SK-N-SH treated with all-trans-retinoic acid at 6 μM for 48 hours (cell line): Measurements from ENCODE around the gene C5orf22.

Source experiments
- ATAC-seq: fragments of 200-7000 bp; cut with Tn5 transposase; 3 replicates; pipeline ENCODE4 v1.9.1; 2020; ENCODE audit warnings: mild to moderate bottlenecking, moderate library complexity
- ARNTL ChIP-seq: fragments of 450-650 bp; formaldehyde crosslinking; IDR thresholded peaks from 2 replicates; pipeline ENCODE4 v1.5.0; 2020; ENCODE audit warnings: low read depth, mild to moderate bottlenecking, moderate library complexity, borderline replicate concordance
- CSDC2 ChIP-seq: fragments of 250-450 bp; sonication (Bioruptor Pico); IDR thresholded peaks from 2 replicates; pipeline ENCODE4 v1.5.0; 2020; ENCODE audit warnings: mild to moderate bottlenecking, moderate library complexity
- ESRRG ChIP-seq: fragments of 250-450 bp; sonication (Bioruptor Pico); IDR thresholded peaks from 2 replicates; pipeline ENCODE4 v1.6.1; 2021; ENCODE audit warnings: mild to moderate bottlenecking
- GLIS3 ChIP-seq: fragments of 250-450 bp; sonication (Bioruptor Pico); IDR thresholded peaks from 2 replicates; pipeline ENCODE4 v1.5.0; 2020; ENCODE audit warnings: mild to moderate bottlenecking, moderate library complexity
- ISL1 ChIP-seq: fragments of 250-450 bp; sonication (Bioruptor Pico); IDR thresholded peaks from 2 replicates; pipeline ENCODE4 v2.1.2; 2022; ENCODE audit warnings: mild to moderate bottlenecking, moderate library complexity
- OSR1 ChIP-seq: fragments of 250-450 bp; sonication (Bioruptor Pico); IDR thresholded peaks from 2 replicates; pipeline ENCODE4 v1.8.0; 2022; ENCODE audit warnings: moderate library complexity, mild to moderate bottlenecking, inconsistent platforms
- PPARA ChIP-seq: fragments of 250-450 bp; sonication (Bioruptor Pico); IDR thresholded peaks from 2 replicates; pipeline ENCODE4 v1.5.0; 2020; ENCODE audit warnings: mild to moderate bottlenecking, borderline replicate concordance
- RARB ChIP-seq: fragments of 250-450 bp; sonication (Bioruptor Pico); IDR thresholded peaks from 2 replicates; pipeline ENCODE4 v1.8.0; 2021; ENCODE audit warnings: mild to moderate bottlenecking, moderate library complexity
- SNAI2 ChIP-seq: fragments of 250-450 bp; sonication (Bioruptor Pico); IDR thresholded peaks from 2 replicates; pipeline ENCODE4 v1.5.0; 2020; ENCODE audit warnings: mild to moderate bottlenecking, moderate library complexity
- TCF4 ChIP-seq: fragments of 250-450 bp; sonication (Bioruptor Pico); IDR thresholded peaks from 2 replicates; pipeline ENCODE4 v1.8.0; 2021; ENCODE audit warnings: mild to moderate bottlenecking, moderate library complexity, borderline replicate concordance
- TOX ChIP-seq: fragments of 250-450 bp; sonication (Bioruptor Pico); IDR thresholded peaks from 2 replicates; pipeline ENCODE4 v1.8.0; 2021; ENCODE audit warnings: mild to moderate bottlenecking, moderate library complexity, borderline replicate concordance
- ZC3H10 ChIP-seq: fragments of 250-450 bp; sonication (Bioruptor Pico); IDR thresholded peaks from 2 replicates; pipeline ENCODE4 v1.5.1; 2021; ENCODE audit warnings: mild to moderate bottlenecking, moderate library complexity
- ZFP3 ChIP-seq: fragments of 250-450 bp; sonication (Bioruptor Pico); IDR thresholded peaks from 2 replicates; pipeline ENCODE4 v1.5.0; 2020; ENCODE audit warnings: mild to moderate bottlenecking, moderate library complexity
- ZFP30 ChIP-seq: fragments of 450-650 bp; formaldehyde crosslinking; IDR thresholded peaks from 2 replicates; pipeline ENCODE4 v1.5.0; 2022; ENCODE audit warnings: mild to moderate bottlenecking, moderate library complexity
- ZNF565 ChIP-seq: fragments of 450-650 bp; formaldehyde crosslinking; conservative IDR thresholded peaks from 2 replicates; pipeline ENCODE4 v1.5.0; 2020; ENCODE audit warnings: low read depth, mild to moderate bottlenecking, moderate library complexity
- ZNF70 ChIP-seq: fragments of 450-650 bp; formaldehyde crosslinking; IDR thresholded peaks from 2 replicates; pipeline ENCODE4 v1.5.0; 2020; ENCODE audit warnings: mild to moderate bottlenecking, moderate library complexity
- ZNF8 ChIP-seq: fragments of 450-650 bp; formaldehyde crosslinking; IDR thresholded peaks from 2 replicates; pipeline ENCODE4 v1.5.0; 2020; ENCODE audit warnings: mild to moderate bottlenecking, moderate library complexity
- TF ChIP-seq, protein P1 (sequence below): fragments of 250-450 bp; sonication (Bioruptor Pico); IDR thresholded peaks from 2 replicates; pipeline ENCODE4 v1.5.0; 2020; ENCODE audit warnings: mild to moderate bottlenecking, moderate library complexity
- TF ChIP-seq, protein P2 (sequence below): fragments of 250-450 bp; sonication (Bioruptor Pico); IDR thresholded peaks from 2 replicates; pipeline ENCODE4 v1.8.0; 2021; ENCODE audit warnings: low read depth, mild to moderate bottlenecking, moderate library complexity, borderline replicate concordance
- TF ChIP-seq, protein P3 (sequence below): fragments of 250-450 bp; sonication (Bioruptor Pico); IDR thresholded peaks from 2 replicates; pipeline ENCODE4 v1.5.1; 2020; ENCODE audit warnings: low read depth, mild to moderate bottlenecking, moderate library complexity
- TF ChIP-seq, protein P4 (sequence below): fragments of 250-450 bp; sonication (Bioruptor Pico); IDR thresholded peaks from 2 replicates; pipeline ENCODE4 v1.8.0; 2020; ENCODE audit warnings: mild to moderate bottlenecking, moderate library complexity, borderline replicate concordance
- TF ChIP-seq, protein P5 (sequence below): fragments of 250-450 bp; sonication (Bioruptor Pico); IDR thresholded peaks from 2 replicates; pipeline ENCODE4 v1.5.1; 2021; ENCODE audit warnings: mild to moderate bottlenecking, moderate library complexity

Gene C5orf22

DNA sequence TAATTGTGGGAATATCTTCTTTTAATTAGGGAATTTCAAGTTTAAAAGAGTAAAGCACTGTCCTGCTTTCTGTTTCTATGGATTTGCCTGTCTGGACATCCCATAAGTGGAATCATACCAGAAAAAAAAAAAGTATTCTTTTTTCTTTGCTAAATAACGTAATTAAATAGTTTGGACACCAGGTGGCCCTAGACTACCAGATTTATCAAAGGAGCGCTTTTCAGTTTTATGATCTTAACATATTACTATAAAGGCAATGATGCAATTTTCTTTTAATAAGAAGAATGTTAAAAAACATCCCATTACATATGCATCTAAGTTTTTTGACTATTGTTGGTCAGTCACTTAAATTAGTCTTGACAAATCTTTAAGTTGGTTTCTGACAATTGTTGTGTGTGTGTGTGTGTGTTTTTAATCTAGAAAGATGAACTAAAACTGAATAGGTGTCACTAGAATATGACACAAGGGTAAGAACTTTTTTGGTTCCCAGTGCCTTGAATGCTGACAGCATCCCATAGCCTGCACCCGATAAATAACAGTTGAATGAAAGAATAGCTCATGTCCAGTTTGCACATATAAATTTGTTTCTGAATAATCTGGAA, 49.5 kb downstream of the C5orf22 start (continued):
- TF ChIP-seq, protein P1, sequence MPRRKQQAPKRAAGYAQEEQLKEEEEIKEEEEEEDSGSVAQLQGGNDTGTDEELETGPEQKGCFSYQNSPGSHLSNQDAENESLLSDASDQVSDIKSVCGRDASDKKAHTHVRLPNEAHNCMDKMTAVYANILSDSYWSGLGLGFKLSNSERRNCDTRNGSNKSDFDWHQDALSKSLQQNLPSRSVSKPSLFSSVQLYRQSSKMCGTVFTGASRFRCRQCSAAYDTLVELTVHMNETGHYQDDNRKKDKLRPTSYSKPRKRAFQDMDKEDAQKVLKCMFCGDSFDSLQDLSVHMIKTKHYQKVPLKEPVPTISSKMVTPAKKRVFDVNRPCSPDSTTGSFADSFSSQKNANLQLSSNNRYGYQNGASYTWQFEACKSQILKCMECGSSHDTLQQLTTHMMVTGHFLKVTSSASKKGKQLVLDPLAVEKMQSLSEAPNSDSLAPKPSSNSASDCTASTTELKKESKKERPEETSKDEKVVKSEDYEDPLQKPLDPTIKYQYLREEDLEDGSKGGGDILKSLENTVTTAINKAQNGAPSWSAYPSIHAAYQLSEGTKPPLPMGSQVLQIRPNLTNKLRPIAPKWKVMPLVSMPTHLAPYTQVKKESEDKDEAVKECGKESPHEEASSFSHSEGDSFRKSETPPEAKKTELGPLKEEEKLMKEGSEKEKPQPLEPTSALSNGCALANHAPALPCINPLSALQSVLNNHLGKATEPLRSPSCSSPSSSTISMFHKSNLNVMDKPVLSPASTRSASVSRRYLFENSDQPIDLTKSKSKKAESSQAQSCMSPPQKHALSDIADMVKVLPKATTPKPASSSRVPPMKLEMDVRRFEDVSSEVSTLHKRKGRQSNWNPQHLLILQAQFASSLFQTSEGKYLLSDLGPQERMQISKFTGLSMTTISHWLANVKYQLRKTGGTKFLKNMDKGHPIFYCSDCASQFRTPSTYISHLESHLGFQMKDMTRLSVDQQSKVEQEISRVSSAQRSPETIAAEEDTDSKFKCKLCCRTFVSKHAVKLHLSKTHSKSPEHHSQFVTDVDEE (CRISPR knock-in tag) = no peak

DNA sequence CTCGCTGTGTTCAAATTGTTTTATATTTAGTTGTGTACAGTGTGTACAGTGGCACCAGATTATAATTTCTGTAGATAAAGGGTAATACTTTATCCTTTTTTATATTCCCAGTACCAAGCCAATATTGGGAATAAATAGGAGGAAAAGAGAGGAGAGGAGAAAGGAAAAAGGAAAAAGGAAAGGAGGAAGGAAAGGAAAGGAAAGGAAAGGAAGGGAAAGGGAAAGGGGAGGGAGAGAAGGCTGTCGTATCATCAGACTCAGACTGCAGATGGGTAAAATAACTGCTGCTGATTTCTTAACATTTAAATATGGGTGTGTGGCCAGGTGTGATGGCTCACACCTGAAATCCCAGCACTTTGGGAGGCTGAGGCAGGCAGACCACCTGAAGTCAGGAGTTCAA, 51.0 kb downstream of the C5orf22 start:
- TF ChIP-seq, protein P1 (CRISPR knock-in tag) = no peak
- TF ChIP-seq ZFP3 (CRISPR knock-in tag) = no peak
- TF ChIP-seq RARB (CRISPR knock-in tag) = no peak
- TF ChIP-seq ZNF70 (CRISPR knock-in tag) = no peak
- no peak for TF ChIP-seq ZNF8 (CRISPR knock-in tag)
- no peak for TF ChIP-seq ZFP30 (CRISPR knock-in tag)
- no peak for TF ChIP-seq ESRRG
- TF ChIP-seq, protein P2, sequence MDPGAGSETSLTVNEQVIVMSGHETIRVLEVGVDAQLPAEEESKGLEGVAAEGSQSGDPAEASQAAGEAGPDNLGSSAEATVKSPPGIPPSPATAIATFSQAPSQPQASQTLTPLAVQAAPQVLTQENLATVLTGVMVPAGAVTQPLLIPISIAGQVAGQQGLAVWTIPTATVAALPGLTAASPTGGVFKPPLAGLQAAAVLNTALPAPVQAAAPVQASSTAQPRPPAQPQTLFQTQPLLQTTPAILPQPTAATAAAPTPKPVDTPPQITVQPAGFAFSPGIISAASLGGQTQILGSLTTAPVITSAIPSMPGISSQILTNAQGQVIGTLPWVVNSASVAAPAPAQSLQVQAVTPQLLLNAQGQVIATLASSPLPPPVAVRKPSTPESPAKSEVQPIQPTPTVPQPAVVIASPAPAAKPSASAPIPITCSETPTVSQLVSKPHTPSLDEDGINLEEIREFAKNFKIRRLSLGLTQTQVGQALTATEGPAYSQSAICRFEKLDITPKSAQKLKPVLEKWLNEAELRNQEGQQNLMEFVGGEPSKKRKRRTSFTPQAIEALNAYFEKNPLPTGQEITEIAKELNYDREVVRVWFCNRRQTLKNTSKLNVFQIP (CRISPR knock-in tag) = no peak
- no peak for TF ChIP-seq PPARA (CRISPR knock-in tag)
- TF ChIP-seq, protein P3, sequence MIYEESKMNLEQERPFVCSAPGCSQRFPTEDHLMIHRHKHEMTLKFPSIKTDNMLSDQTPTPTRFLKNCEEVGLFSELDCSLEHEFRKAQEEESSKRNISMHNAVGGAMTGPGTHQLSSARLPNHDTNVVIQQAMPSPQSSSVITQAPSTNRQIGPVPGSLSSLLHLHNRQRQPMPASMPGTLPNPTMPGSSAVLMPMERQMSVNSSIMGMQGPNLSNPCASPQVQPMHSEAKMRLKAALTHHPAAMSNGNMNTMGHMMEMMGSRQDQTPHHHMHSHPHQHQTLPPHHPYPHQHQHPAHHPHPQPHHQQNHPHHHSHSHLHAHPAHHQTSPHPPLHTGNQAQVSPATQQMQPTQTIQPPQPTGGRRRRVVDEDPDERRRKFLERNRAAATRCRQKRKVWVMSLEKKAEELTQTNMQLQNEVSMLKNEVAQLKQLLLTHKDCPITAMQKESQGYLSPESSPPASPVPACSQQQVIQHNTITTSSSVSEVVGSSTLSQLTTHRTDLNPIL = no peak
- TF ChIP-seq TOX = no peak
- TF ChIP-seq ARNTL = no peak
- TF ChIP-seq, protein P4, sequence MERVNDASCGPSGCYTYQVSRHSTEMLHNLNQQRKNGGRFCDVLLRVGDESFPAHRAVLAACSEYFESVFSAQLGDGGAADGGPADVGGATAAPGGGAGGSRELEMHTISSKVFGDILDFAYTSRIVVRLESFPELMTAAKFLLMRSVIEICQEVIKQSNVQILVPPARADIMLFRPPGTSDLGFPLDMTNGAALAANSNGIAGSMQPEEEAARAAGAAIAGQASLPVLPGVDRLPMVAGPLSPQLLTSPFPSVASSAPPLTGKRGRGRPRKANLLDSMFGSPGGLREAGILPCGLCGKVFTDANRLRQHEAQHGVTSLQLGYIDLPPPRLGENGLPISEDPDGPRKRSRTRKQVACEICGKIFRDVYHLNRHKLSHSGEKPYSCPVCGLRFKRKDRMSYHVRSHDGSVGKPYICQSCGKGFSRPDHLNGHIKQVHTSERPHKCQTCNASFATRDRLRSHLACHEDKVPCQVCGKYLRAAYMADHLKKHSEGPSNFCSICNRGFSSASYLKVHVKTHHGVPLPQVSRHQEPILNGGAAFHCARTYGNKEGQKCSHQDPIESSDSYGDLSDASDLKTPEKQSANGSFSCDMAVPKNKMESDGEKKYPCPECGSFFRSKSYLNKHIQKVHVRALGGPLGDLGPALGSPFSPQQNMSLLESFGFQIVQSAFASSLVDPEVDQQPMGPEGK (CRISPR knock-in tag) = no peak
- TF ChIP-seq ZNF565 (CRISPR knock-in tag) = no peak
- no peak for TF ChIP-seq OSR1 (CRISPR knock-in tag)
- no peak for TF ChIP-seq SNAI2 (CRISPR knock-in tag)
- no peak for TF ChIP-seq ZC3H10 (CRISPR knock-in tag)
- TF ChIP-seq ISL1 = no peak
- no peak for TF ChIP-seq CSDC2
- ATAC-seq = no peak

DNA sequence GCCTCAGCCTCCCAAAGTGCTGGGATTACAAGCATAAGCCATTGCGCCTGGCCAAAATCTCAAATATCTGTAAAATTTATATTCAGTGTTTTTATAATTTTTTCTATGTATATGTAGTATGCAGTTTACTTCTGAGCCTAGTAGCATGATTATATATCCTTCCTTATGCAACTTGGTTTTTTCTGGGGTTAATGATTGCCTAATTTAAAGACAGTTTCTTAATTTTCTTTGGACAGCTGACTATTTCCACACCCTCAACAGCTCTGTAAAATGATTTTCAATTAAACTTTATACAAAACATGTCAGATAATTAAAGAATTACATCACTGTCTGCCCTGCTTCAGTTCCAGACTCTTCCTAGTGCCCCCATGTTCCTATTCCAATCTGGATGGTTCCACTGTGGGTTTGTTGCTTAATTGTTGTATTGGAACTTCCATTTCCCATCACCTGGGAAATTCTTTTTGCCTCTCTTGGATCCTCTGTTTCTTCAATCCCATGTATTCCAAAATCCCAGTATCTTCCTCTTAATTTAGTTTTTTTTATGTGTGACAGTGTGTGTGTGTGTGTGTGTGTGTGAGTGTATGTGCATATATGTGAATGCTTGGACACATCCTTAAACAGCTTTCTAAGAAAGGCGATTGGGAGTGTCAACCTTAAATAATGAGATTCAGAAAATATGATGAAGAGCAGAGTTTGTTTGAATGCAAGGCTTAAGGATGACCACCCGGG, 53.2 kb downstream of the C5orf22 start:
- ATAC-seq = no peak
- TF ChIP-seq, protein P3 = no peak
- TF ChIP-seq CSDC2 (no peak), PPARA (CRISPR knock-in tag) (no peak), ISL1 (no peak), ARNTL (no peak), GLIS3 (CRISPR knock-in tag) (no peak), TCF4 (CRISPR knock-in tag) (no peak), SNAI2 (CRISPR knock-in tag) (no peak), TOX (no peak), OSR1 (CRISPR knock-in tag) (no peak), ZNF70 (CRISPR knock-in tag) (no peak)
- TF ChIP-seq, protein P5, sequence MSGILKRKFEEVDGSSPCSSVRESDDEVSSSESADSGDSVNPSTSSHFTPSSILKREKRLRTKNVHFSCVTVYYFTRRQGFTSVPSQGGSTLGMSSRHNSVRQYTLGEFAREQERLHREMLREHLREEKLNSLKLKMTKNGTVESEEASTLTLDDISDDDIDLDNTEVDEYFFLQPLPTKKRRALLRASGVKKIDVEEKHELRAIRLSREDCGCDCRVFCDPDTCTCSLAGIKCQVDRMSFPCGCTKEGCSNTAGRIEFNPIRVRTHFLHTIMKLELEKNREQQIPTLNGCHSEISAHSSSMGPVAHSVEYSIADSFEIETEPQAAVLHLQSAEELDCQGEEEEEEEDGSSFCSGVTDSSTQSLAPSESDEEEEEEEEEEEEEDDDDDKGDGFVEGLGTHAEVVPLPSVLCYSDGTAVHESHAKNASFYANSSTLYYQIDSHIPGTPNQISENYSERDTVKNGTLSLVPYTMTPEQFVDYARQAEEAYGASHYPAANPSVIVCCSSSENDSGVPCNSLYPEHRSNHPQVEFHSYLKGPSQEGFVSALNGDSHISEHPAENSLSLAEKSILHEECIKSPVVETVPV = no peak
